ENCODE results near the gene SUDS3. TPM values are rescaled to one million over a fixed set of nuclear protein-coding genes. Genes with fewer than 3 reads are reported as not detected.

Gene SUDS3
- total RNA-seq, 1 experiment from 2014 or later: 50.7 TPM

DNA sequence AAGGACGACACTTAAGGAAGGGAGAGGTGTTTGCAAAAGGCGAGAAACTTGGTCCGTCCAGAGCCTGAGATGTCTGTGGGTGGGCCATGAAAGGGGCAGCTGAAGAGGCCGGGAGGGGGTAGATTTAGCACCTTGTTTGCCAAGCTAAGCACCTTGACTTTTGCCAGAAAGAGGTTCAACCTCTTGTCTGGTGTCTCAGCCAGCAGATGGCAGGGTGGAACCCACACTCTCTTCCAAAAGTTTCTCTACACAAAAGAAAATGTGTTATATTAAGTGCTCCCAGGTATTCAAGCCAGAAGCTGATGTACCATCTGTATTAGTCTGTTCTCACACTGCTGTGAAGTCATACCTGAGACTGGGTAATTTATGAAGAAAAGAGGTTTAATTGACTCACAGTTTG, 69.9 kb downstream of the SUDS3 start:
- POLR2A ChIA-PET (ENCODE audit: unreplicated experiment): no interaction called here
- no peak overlapping the region for H2AFZ ChIP-seq
- H3K9me3 ChIP-seq (ENCODE audit: insufficient read depth, low read depth): no peaks in the 10 kb centered on the region
- no peaks in the 10 kb centered on the region for H3K79me2 ChIP-seq (ENCODE audit: low read depth)
- H3K36me3 ChIP-seq (ENCODE audit: low read depth): no peaks in the 10 kb centered on the region
- CTCF ChIA-PET: no interaction called here
- no peaks in the 10 kb centered on the region for H4K20me1 ChIP-seq (ENCODE audit: insufficient read depth)
- no peaks in the 10 kb centered on the region for H3K4me1 ChIP-seq (replicated peaks; ENCODE audit: insufficient read depth)
- DNase-seq: no peak
- no TSS peak for BruUV-seq (replicated peaks)
- H3K27ac ChIP-seq: no peak overlapping the region
- H3K27me3 ChIP-seq (ENCODE audit: insufficient read depth, low read depth): peaks cover 36% of the 10 kb centered on the region
- intact Hi-C loops (cut with micrococcal nuclease; ENCODE audit: unreplicated experiment): no loop called here
- H3K9me2 ChIP-seq (ENCODE audit: insufficient read depth): no peaks in the 10 kb centered on the region
- TF ChIP-seq, protein P1, sequence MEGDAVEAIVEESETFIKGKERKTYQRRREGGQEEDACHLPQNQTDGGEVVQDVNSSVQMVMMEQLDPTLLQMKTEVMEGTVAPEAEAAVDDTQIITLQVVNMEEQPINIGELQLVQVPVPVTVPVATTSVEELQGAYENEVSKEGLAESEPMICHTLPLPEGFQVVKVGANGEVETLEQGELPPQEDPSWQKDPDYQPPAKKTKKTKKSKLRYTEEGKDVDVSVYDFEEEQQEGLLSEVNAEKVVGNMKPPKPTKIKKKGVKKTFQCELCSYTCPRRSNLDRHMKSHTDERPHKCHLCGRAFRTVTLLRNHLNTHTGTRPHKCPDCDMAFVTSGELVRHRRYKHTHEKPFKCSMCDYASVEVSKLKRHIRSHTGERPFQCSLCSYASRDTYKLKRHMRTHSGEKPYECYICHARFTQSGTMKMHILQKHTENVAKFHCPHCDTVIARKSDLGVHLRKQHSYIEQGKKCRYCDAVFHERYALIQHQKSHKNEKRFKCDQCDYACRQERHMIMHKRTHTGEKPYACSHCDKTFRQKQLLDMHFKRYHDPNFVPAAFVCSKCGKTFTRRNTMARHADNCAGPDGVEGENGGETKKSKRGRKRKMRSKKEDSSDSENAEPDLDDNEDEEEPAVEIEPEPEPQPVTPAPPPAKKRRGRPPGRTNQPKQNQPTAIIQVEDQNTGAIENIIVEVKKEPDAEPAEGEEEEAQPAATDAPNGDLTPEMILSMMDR (conservative IDR thresholded peaks at IDR 0.05): no peak
- no peak for TF ChIP-seq EZH2 (IDR thresholded peaks at IDR 0.05; ENCODE audit: low read depth)
- H3K4me2 ChIP-seq: no peak overlapping the region
- no peaks in the 10 kb centered on the region for H3F3A ChIP-seq (ENCODE audit: insufficient read depth, low read depth)
- no peak overlapping the region for H3K4me3 ChIP-seq

DNA sequence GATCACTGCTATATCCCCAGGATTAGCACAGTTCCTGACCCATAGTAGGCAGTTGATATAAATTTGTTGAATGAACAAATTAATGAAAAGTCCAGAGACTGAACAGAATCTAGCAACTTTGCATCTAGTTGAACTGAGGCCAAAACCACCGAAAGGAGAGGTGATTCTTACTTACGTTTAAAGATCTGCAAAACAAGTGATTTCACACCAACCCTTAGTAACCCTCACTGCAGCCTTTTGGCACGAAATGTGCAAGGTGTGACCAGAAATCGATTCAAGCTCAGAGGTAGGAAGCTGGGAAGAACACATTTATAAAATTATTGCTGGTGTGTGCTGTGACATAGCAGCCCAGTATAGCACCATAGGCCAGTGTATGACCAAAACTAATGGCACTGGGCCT, 70.8 kb downstream of the SUDS3 start:
- H3K36me3 ChIP-seq (ENCODE audit: low read depth): no peaks in the 10 kb centered on the region
- no peak overlapping the region for H3K4me2 ChIP-seq
- H3K4me1 ChIP-seq (replicated peaks; ENCODE audit: insufficient read depth): no peaks in the 10 kb centered on the region
- no peak overlapping the region for H2AFZ ChIP-seq
- H3K9me2 ChIP-seq (ENCODE audit: insufficient read depth): no peaks in the 10 kb centered on the region
- no peaks in the 10 kb centered on the region for H3F3A ChIP-seq (ENCODE audit: insufficient read depth, low read depth)
- H3K4me3 ChIP-seq: no peak overlapping the region
- ChIA-PET POLR2A (ENCODE audit: unreplicated experiment) (no interaction called here), CTCF (no interaction called here)
- H3K27ac ChIP-seq: no peak overlapping the region
- intact Hi-C loops (cut with micrococcal nuclease; ENCODE audit: unreplicated experiment): no loop called here
- TF ChIP-seq, protein P1 (conservative IDR thresholded peaks at IDR 0.05): no peak
- no peak for TF ChIP-seq EZH2 (IDR thresholded peaks at IDR 0.05; ENCODE audit: low read depth)
- peaks cover 46% of the 10 kb centered on the region for H3K27me3 ChIP-seq (ENCODE audit: insufficient read depth, low read depth)
- no TSS peak for BruUV-seq (replicated peaks)
- no peak for DNase-seq
- H3K79me2 ChIP-seq (ENCODE audit: low read depth): no peaks in the 10 kb centered on the region
- no peaks in the 10 kb centered on the region for H4K20me1 ChIP-seq (ENCODE audit: insufficient read depth)
- no peaks in the 10 kb centered on the region for H3K9me3 ChIP-seq (ENCODE audit: insufficient read depth, low read depth)

GRCh38 chr12:118448341-118448740, 72.0 kb downstream of the SUDS3 start:
- H2AFZ ChIP-seq: no peak overlapping the region
- no TSS peak for BruUV-seq (replicated peaks)
- CTCF ChIA-PET: no interaction called here
- TF ChIP-seq, protein P1 (conservative IDR thresholded peaks at IDR 0.05): no peak
- no peak for TF ChIP-seq EZH2 (IDR thresholded peaks at IDR 0.05; ENCODE audit: low read depth)
- H3K4me2 ChIP-seq: no peak overlapping the region
- no peaks in the 10 kb centered on the region for H3K4me1 ChIP-seq (replicated peaks; ENCODE audit: insufficient read depth)
- intact Hi-C loops (cut with micrococcal nuclease; ENCODE audit: unreplicated experiment): no loop called here
- H3K36me3 ChIP-seq (ENCODE audit: low read depth): no peaks in the 10 kb centered on the region
- H3F3A ChIP-seq (ENCODE audit: insufficient read depth, low read depth): no peaks in the 10 kb centered on the region
- no peaks in the 10 kb centered on the region for H3K79me2 ChIP-seq (ENCODE audit: low read depth)
- POLR2A ChIA-PET (ENCODE audit: unreplicated experiment): no interaction called here
- no peaks in the 10 kb centered on the region for H3K9me3 ChIP-seq (ENCODE audit: insufficient read depth, low read depth)
- no peaks in the 10 kb centered on the region for H3K9me2 ChIP-seq (ENCODE audit: insufficient read depth)
- DNase-seq: no peak
- H4K20me1 ChIP-seq (ENCODE audit: insufficient read depth): no peaks in the 10 kb centered on the region
- peaks cover 51% of the 10 kb centered on the region for H3K27me3 ChIP-seq (ENCODE audit: insufficient read depth, low read depth)
- H3K4me3 ChIP-seq: no peak overlapping the region
- no peak overlapping the region for H3K27ac ChIP-seq

All from PC-9 (cell line).